C4-2B (cell line): Measurements from ENCODE around the gene HMGXB3.

Experiments
- H3K27ac ChIP-seq: fragments of 450-650 bp; 2 replicates; pipeline ENCODE4 v1.5.1; 2017
- CTCF ChIP-seq: fragments of 450-650 bp; conservative IDR thresholded peaks from 2 replicates; pipeline ENCODE4 v1.5.1; 2017; ENCODE audit warnings: mild to moderate bottlenecking
- ZFX ChIP-seq: fragments of 450-650 bp; IDR thresholded peaks from 2 replicates; pipeline ENCODE4 v1.6.1; 2017

Gene HMGXB3

DNA sequence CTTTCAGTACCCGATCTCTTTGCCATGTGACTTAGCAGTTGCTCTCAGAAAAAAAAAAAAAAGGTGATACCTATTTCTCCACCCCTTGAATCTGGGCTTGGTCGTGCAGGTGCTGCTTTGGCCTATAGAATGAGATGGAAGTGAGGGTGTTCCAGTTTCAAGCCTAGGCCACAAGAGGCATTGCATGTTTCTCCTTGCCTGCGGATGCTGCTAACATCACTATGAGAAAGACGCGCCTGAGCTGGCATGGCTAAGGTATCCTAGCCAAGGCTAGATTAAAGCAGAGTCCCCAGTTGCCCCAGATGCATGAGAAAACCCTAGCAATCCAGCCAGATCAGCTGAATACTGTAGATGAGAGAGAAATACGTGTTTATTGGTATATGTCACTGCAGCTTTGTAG is 100.5 kb downstream of the HMGXB3 start:
- H3K27ac ChIP-seq, result no peak overlapping the region
- TF ChIP-seq ZFX, result no peak
- no peak for TF ChIP-seq CTCF
